SK-N-SH treated with all-trans-retinoic acid at 6 μM for 48 hours (cell line): ENCODE data around the gene ALG12.

Experiments used
- ARNTL ChIP-seq: fragments of 450-650 bp; formaldehyde crosslinking; IDR thresholded peaks from 2 replicates; pipeline ENCODE4 v1.5.0; 2020; ENCODE audit warnings: low read depth, mild to moderate bottlenecking, moderate library complexity, borderline replicate concordance
- BACH2 ChIP-seq: fragments of 250-450 bp; sonication (Bioruptor Pico); IDR thresholded peaks from 2 replicates; pipeline ENCODE4 v1.9.0; 2021; ENCODE audit warnings: mild to moderate bottlenecking, borderline replicate concordance
- ISL1 ChIP-seq: fragments of 250-450 bp; sonication (Bioruptor Pico); IDR thresholded peaks from 2 replicates; pipeline ENCODE4 v2.1.2; 2022; ENCODE audit warnings: mild to moderate bottlenecking, moderate library complexity
- RARB ChIP-seq: fragments of 250-450 bp; sonication (Bioruptor Pico); IDR thresholded peaks from 2 replicates; pipeline ENCODE4 v1.8.0; 2021; ENCODE audit warnings: mild to moderate bottlenecking, moderate library complexity
- TCF4 ChIP-seq: fragments of 250-450 bp; sonication (Bioruptor Pico); IDR thresholded peaks from 2 replicates; pipeline ENCODE4 v1.8.0; 2021; ENCODE audit warnings: mild to moderate bottlenecking, moderate library complexity, borderline replicate concordance
- ZC3H10 ChIP-seq: fragments of 250-450 bp; sonication (Bioruptor Pico); IDR thresholded peaks from 2 replicates; pipeline ENCODE4 v1.5.1; 2021; ENCODE audit warnings: mild to moderate bottlenecking, moderate library complexity
- ZFP3 ChIP-seq: fragments of 250-450 bp; sonication (Bioruptor Pico); IDR thresholded peaks from 2 replicates; pipeline ENCODE4 v1.5.0; 2020; ENCODE audit warnings: mild to moderate bottlenecking, moderate library complexity
- ZFP30 ChIP-seq: fragments of 450-650 bp; formaldehyde crosslinking; IDR thresholded peaks from 2 replicates; pipeline ENCODE4 v1.5.0; 2022; ENCODE audit warnings: mild to moderate bottlenecking, moderate library complexity
- ZNF565 ChIP-seq: fragments of 450-650 bp; formaldehyde crosslinking; conservative IDR thresholded peaks from 2 replicates; pipeline ENCODE4 v1.5.0; 2020; ENCODE audit warnings: low read depth, mild to moderate bottlenecking, moderate library complexity
- ZNF70 ChIP-seq: fragments of 450-650 bp; formaldehyde crosslinking; IDR thresholded peaks from 2 replicates; pipeline ENCODE4 v1.5.0; 2020; ENCODE audit warnings: mild to moderate bottlenecking, moderate library complexity
- TF ChIP-seq, protein P1 (sequence below): fragments of 250-450 bp; sonication (Bioruptor Pico); IDR thresholded peaks from 2 replicates; pipeline ENCODE4 v1.8.0; 2020; ENCODE audit warnings: mild to moderate bottlenecking, moderate library complexity, borderline replicate concordance
- TF ChIP-seq, protein P2 (sequence below): fragments of 250-450 bp; sonication (Bioruptor Pico); IDR thresholded peaks from 2 replicates; pipeline ENCODE4 v1.5.1; 2020; ENCODE audit warnings: low read depth, mild to moderate bottlenecking, moderate library complexity
- TF ChIP-seq, protein P3 (sequence below): fragments of 250-450 bp; sonication (Bioruptor Pico); IDR thresholded peaks from 2 replicates; pipeline ENCODE4 v1.8.0; 2021; ENCODE audit warnings: low read depth, mild to moderate bottlenecking, moderate library complexity, borderline replicate concordance
- TF ChIP-seq, protein P4 (sequence below): fragments of 250-450 bp; sonication (Bioruptor Pico); IDR thresholded peaks from 2 replicates; pipeline ENCODE4 v1.5.1; 2021; ENCODE audit warnings: mild to moderate bottlenecking, moderate library complexity

DNA sequence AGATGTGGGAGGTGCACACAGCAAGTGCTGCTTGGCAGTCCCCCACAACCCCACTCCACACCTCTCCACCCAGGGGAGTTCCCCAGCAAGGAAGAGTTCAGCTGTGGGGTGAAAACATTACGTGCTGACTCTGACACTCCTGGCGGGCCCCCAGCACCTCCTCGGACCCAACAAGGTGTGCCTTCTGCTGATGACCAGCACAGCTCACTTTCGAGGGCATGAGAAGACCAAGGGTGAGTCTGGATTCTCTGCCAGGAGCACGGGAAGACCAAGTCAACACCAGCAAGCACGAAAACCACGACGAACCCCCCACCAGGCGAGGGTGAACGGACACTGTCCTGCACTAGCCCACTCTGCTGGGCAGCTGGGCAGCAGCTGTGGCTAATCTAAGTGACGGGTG, 1.4 kb downstream of the ALG12 start:
- no peak for TF ChIP-seq RARB
- TF ChIP-seq, protein P1, sequence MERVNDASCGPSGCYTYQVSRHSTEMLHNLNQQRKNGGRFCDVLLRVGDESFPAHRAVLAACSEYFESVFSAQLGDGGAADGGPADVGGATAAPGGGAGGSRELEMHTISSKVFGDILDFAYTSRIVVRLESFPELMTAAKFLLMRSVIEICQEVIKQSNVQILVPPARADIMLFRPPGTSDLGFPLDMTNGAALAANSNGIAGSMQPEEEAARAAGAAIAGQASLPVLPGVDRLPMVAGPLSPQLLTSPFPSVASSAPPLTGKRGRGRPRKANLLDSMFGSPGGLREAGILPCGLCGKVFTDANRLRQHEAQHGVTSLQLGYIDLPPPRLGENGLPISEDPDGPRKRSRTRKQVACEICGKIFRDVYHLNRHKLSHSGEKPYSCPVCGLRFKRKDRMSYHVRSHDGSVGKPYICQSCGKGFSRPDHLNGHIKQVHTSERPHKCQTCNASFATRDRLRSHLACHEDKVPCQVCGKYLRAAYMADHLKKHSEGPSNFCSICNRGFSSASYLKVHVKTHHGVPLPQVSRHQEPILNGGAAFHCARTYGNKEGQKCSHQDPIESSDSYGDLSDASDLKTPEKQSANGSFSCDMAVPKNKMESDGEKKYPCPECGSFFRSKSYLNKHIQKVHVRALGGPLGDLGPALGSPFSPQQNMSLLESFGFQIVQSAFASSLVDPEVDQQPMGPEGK (CRISPR knock-in tag) = no peak
- TF ChIP-seq, protein P2, sequence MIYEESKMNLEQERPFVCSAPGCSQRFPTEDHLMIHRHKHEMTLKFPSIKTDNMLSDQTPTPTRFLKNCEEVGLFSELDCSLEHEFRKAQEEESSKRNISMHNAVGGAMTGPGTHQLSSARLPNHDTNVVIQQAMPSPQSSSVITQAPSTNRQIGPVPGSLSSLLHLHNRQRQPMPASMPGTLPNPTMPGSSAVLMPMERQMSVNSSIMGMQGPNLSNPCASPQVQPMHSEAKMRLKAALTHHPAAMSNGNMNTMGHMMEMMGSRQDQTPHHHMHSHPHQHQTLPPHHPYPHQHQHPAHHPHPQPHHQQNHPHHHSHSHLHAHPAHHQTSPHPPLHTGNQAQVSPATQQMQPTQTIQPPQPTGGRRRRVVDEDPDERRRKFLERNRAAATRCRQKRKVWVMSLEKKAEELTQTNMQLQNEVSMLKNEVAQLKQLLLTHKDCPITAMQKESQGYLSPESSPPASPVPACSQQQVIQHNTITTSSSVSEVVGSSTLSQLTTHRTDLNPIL (CRISPR knock-in tag) = no peak
- TF ChIP-seq TCF4 (CRISPR knock-in tag) = no peak
- no peak for TF ChIP-seq ZFP3 (CRISPR knock-in tag)
- no peak for TF ChIP-seq ARNTL
- no peak for TF ChIP-seq ISL1 (CRISPR knock-in tag)
- TF ChIP-seq BACH2 (CRISPR knock-in tag) = no peak
- TF ChIP-seq ZNF565 (CRISPR knock-in tag) = no peak
- TF ChIP-seq ZNF70 (CRISPR knock-in tag) = no peak
- TF ChIP-seq, protein P3, sequence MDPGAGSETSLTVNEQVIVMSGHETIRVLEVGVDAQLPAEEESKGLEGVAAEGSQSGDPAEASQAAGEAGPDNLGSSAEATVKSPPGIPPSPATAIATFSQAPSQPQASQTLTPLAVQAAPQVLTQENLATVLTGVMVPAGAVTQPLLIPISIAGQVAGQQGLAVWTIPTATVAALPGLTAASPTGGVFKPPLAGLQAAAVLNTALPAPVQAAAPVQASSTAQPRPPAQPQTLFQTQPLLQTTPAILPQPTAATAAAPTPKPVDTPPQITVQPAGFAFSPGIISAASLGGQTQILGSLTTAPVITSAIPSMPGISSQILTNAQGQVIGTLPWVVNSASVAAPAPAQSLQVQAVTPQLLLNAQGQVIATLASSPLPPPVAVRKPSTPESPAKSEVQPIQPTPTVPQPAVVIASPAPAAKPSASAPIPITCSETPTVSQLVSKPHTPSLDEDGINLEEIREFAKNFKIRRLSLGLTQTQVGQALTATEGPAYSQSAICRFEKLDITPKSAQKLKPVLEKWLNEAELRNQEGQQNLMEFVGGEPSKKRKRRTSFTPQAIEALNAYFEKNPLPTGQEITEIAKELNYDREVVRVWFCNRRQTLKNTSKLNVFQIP (CRISPR knock-in tag) = no peak
- TF ChIP-seq, protein P4, sequence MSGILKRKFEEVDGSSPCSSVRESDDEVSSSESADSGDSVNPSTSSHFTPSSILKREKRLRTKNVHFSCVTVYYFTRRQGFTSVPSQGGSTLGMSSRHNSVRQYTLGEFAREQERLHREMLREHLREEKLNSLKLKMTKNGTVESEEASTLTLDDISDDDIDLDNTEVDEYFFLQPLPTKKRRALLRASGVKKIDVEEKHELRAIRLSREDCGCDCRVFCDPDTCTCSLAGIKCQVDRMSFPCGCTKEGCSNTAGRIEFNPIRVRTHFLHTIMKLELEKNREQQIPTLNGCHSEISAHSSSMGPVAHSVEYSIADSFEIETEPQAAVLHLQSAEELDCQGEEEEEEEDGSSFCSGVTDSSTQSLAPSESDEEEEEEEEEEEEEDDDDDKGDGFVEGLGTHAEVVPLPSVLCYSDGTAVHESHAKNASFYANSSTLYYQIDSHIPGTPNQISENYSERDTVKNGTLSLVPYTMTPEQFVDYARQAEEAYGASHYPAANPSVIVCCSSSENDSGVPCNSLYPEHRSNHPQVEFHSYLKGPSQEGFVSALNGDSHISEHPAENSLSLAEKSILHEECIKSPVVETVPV (CRISPR knock-in tag) = no peak
- TF ChIP-seq ZFP30 (CRISPR knock-in tag) = no peak
- no peak for TF ChIP-seq ZC3H10
